GM12873 (cell line): ENCODE data around the gene ZNF579.

ENCODE experiments used
- CTCF ChIP-seq: IDR thresholded peaks from 2 replicates; pipeline ENCODE4 v1.5.1; 2012; ENCODE audit warnings: low read depth, mild to moderate bottlenecking, moderate library complexity, low read length, control low read depth; ENCODE audit not compliant: insufficient read depth; ENCODE audit errors: missing control alignments

ZNF579 gene

GRCh38 chr19:55527197-55528029, 53.2 kb downstream of the ZNF579 start:
- TF ChIP-seq CTCF, result no peak
